ACC112 (cell line): ENCODE data around the gene NUFIP2.

ENCODE experiments used
- H2AFZ ChIP-seq: fragments of 200-600 bp; sonication (generic); one replicate; pipeline ENCODE4 v1.6.0; 2017; ENCODE audit warnings: antibody characterized with exemption, low read length; ENCODE audit not compliant: unreplicated experiment
- H3K27ac ChIP-seq: fragments of 200-600 bp; sonication (generic); 2 replicates; pipeline ENCODE4 v1.5.1; 2014; ENCODE audit warnings: low read depth, mild to moderate bottlenecking, antibody characterized with exemption, low read length, moderate library complexity
- H3K27me3 ChIP-seq: fragments of 200-600 bp; sonication (generic); 2 replicates; pipeline ENCODE4 v1.6.1; 2014; ENCODE audit warnings: mild to moderate bottlenecking, antibody characterized with exemption, low read length, moderate library complexity, mixed read lengths; ENCODE audit not compliant: insufficient read depth
- H3K36me3 ChIP-seq: fragments of 200-600 bp; sonication (generic); 2 replicates; pipeline ENCODE4 v1.6.1; 2016; ENCODE audit warnings: mild to moderate bottlenecking, antibody characterized with exemption, low read length, moderate library complexity, mixed read lengths; ENCODE audit not compliant: insufficient read depth
- H3K4me1 ChIP-seq: fragments of 200-600 bp; sonication (generic); one replicate; pipeline ENCODE4 v1.6.1; 2016; ENCODE audit warnings: low read length, mixed read lengths; ENCODE audit not compliant: insufficient read depth, unreplicated experiment, control insufficient read depth
- H3K4me3 ChIP-seq: fragments of 200-600 bp; sonication (generic); 2 replicates; pipeline ENCODE4 v1.5.1; 2014; ENCODE audit warnings: mild to moderate bottlenecking, low read depth, low read length
- H3K79me2 ChIP-seq: fragments of 200-600 bp; sonication (generic); one replicate; pipeline ENCODE4 v1.6.0; 2016; ENCODE audit warnings: low read length; ENCODE audit not compliant: control insufficient read depth, unreplicated experiment, insufficient read depth

Gene NUFIP2

DNA sequence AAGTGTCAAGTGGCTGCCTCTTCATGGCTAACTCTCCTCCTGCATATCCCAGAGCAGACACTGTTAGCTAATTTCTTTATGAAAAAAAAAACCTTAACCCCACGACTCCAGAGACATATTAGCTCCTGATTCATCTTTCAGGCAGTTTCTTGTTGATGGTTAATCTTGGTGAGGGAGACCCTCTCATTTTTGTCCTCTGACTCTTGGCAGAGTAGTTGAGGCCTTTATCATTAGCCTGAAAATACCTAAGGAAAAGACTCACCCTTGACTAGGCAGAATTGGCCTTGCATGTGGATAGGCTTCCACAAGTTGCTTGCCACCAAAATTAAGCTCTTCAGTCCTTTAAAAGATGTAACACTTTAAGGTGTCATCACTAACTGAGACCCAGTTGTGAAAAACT lies 43.3 kb downstream of the NUFIP2 start:
- H3K36me3 ChIP-seq, result no peaks in the 10 kb centered on the region
- H3K4me3 ChIP-seq, result no peak overlapping the region
- H3K27me3 ChIP-seq, result no peaks in the 10 kb centered on the region
- H3K4me1 ChIP-seq, result peaks cover 61% of the 10 kb centered on the region
- H3K79me2 ChIP-seq, result no peaks in the 10 kb centered on the region
- no peak overlapping the region for H2AFZ ChIP-seq
- H3K27ac ChIP-seq, result peak overlapping the region; percentile 75

DNA sequence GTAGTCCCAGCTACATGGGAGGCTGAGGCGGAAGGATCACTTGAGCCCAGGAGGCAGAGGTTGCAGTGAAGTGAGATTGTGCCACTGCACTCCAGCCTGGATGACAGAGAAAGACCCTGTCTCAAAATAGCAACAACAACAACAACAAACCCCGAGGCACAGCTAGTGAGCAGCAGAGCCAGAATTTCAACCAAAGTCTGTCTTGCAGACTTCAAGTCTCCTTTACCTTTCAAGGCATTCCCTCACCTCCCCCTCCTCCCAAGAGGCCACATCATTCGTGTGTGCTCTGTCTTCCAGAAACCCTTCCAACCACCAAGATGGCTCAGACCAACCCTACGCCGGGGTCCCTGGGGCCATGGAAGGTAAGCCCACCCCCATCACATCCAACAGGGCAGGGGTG lies 45.1 kb downstream of the NUFIP2 start:
- H3K79me2 ChIP-seq, result no peaks in the 10 kb centered on the region
- no peak overlapping the region for H3K4me3 ChIP-seq
- no peaks in the 10 kb centered on the region for H3K27me3 ChIP-seq
- peaks cover 48% of the 10 kb centered on the region for H3K4me1 ChIP-seq
- no peak overlapping the region for H2AFZ ChIP-seq
- no peaks in the 10 kb centered on the region for H3K36me3 ChIP-seq
- no peak overlapping the region for H3K27ac ChIP-seq

DNA sequence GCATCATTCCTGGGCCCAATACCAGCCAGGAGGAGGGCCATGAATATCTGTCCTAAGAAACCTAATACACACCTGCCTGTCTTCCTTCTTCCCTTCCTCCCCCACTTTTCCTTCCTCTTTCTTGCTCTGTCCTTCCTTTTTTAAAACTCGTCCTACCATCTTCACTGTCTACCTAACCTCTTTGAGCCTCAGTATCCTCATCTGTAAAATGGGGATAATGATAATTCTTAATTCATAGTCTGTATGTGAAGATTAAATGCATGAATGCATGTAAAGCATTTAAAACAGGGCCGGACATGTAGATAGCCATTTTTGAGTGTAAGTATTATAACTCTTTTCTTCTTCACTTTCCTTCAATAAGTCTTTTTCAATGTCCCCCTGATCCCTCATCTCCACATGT lies 46.7 kb downstream of the NUFIP2 start:
- Histone ChIP-seq H3K27me3 (no peaks in the 10 kb centered on the region), H3K27ac (no peak overlapping the region), H3K4me3 (no peak overlapping the region), H2AFZ (no peak overlapping the region), H3K4me1 (peaks cover 32% of the 10 kb centered on the region), H3K36me3 (no peaks in the 10 kb centered on the region), H3K79me2 (no peaks in the 10 kb centered on the region)

DNA sequence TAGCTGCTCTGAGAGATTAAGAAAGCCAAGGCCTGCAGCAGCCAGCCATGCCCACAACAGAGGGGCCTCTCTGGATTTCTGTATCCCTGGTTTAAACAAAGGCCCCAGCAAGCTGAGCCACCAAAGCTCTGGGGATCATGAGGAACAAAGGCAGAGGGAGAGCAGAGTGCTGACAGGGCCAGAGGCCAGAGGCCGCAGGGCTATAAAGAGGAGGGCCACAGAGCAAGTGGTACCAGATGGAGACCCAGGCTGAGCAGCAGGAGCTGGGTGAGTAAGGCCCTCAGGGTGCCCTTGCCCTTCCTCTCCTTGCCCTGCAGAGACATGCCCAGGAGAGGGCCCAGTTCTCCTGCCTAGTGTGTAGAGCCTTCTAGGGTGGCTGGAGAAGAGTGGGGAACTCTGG lies 47.3 kb downstream of the NUFIP2 start, which contains the start of gene CRYBA1:
Gene CRYBA1, plus strand, starts transcription at position 232 of the 400 bp plus-strand sequence. Its CDS starts 5 bp downstream, at position 237.
- Histone ChIP-seq H2AFZ (no peak within 1 kb of the TSS), H3K4me1 (peaks cover 30% of the 10 kb centered on the region), H3K4me3 (no peak within 1 kb of the TSS), H3K27me3 (no peaks in the 10 kb centered on the region), H3K79me2 (no peaks in the 10 kb centered on the region), H3K27ac (no peak within 1 kb of the TSS), H3K36me3 (no peaks in the 10 kb centered on the region)

DNA sequence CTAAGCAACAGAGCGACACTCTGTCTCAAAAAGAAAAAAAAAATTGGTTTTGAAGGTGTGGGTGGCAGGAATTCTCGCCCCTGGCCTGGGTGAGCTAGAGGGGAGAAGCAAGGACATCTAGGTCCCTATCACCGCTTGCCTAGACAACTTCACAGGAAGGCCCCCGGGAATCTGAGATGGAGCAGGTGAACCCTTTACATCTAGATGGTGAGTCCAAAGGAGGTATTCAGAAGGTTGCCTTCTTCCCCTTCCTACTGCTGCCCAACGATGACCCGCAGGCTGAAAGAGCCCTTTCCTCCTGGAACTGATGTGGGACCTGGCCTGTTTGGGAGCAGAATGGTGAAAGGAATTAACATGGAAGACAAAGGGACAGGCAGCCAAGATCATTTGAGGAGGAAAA lies 48.5 kb downstream of the NUFIP2 start:
- peaks cover 29% of the 10 kb centered on the region for H3K4me1 ChIP-seq
- H2AFZ ChIP-seq, result no peak overlapping the region
- H3K79me2 ChIP-seq, result no peaks in the 10 kb centered on the region
- H3K27me3 ChIP-seq, result no peaks in the 10 kb centered on the region
- no peaks in the 10 kb centered on the region for H3K36me3 ChIP-seq
- H3K27ac ChIP-seq, result no peak overlapping the region
- no peak overlapping the region for H3K4me3 ChIP-seq

DNA sequence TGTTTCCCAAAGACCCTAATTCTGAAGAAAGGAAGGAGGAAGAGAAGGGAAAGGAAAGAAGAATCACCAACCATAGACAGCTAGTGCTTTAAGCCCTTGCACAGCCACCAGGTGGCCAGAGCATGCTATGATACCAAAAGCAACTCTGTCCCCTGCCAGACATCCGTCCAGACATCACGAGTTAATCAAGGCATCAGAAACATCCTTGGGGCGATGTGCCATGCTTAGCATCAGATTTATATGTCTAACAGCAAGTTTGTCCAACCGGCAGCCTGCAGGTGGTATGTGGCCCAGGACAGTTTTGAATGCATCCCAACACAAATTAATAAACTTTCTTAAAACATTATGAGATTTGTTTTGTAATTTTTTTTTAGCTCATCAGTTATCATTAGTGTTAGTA lies 50.2 kb downstream of the NUFIP2 start:
- no peaks in the 10 kb centered on the region for H3K79me2 ChIP-seq
- no peak overlapping the region for H3K27ac ChIP-seq
- H3K27me3 ChIP-seq, result no peaks in the 10 kb centered on the region
- H3K36me3 ChIP-seq, result no peaks in the 10 kb centered on the region
- no peak overlapping the region for H2AFZ ChIP-seq
- H3K4me1 ChIP-seq, result peaks cover 29% of the 10 kb centered on the region
- H3K4me3 ChIP-seq, result no peak overlapping the region

DNA sequence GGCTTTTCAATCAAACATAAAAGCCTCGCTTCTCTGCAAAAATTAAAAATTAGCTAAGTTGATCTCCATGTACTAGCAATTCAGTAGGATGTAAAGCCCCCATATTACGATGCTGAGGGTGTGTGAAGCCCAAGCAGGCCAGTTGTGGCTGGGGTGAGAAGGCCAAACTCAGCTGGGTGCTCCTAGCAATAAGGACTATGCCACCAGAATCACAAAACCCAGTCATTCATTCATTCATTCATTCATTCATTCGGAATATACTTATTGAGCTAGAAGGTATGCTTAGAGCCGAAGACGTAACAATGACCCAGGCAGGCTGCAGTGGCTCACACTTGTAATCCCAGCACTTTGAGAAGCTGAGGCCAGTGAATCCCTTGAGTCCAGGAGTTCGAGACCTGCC lies 51.2 kb downstream of the NUFIP2 start:
- Histone ChIP-seq H2AFZ (no peak overlapping the region), H3K4me1 (peaks cover 35% of the 10 kb centered on the region), H3K4me3 (no peak overlapping the region), H3K79me2 (no peaks in the 10 kb centered on the region), H3K36me3 (no peaks in the 10 kb centered on the region), H3K27me3 (no peaks in the 10 kb centered on the region), H3K27ac (no peak overlapping the region)

DNA sequence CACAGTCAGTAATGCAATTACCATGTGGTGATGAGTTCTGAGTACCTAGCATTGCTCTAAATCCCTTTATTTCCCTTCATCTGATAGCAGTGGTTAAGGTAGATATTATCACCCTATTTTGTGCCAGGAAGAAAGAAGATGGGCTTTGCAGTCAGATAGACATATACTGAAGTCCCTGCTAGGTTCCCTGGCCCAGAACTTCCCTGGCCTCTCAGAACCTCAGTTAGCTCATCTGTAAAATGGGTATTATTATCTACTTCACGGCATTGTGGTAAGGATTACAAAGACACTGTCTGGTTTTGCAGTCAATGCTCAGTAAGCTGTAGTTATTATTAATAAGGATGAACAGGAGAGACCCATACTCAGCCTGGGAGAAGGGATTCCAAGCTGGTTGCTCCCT lies 51.9 kb downstream of the NUFIP2 start:
- Histone ChIP-seq H3K27ac (peak overlapping the region; percentile 63; the same call in 1 of the 2 replicates), H3K27me3 (no peaks in the 10 kb centered on the region), H3K4me1 (peaks cover 40% of the 10 kb centered on the region)

DNA sequence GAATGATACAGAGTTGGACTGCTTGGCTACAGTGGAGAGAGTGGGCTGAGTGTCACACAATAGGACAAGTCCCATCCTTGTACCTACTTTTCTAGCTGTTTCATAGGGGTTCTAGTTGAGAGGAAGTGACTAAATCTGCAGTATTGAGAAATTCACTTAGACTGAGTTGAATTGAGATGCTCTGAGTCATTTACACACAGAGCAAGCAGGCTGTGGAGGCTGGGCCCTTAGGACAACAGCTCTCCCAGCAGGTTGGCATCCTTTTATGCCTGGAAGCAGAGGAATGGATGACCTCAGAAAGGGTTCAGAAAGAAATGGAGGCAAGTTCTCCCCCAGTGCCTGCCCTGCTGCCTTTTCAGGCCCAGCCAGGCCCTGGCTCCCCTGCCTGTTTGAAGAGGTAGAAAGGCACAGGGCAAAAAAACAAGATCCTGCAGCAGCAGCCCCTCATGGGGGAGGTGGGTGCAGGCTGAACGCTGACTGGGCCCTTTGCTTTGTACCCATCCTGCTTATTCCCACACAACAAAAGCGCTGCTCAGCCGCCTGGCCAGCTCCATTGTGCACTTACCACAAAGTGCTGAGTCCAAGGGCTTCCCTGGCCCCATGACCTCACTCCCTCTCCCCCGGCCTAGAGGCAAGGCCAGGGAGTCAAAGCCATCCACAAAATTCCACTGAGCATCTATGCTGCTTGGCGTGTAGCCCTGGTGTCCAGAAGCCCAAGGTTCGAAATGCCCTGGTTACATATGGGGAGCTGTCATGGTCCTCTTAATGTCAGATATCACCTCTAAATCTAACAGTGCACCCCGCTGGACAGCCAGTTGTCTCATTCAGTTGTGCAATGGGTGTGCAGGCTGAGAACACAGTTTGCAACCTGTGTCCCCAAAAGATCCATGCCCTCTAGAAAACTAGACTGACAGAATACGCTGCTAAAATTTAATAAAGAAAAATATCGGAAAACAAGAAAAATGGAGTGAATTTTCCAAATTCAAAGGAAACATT lies 52.7 kb downstream of the NUFIP2 start:
- peaks cover 33% of the 10 kb centered on the region for H3K4me1 ChIP-seq
- H3K27ac ChIP-seq, result peak overlapping the region; percentile 78
- H3K79me2 ChIP-seq, result no peaks in the 10 kb centered on the region
- H3K27me3 ChIP-seq, result no peaks in the 10 kb centered on the region
- H3K4me3 ChIP-seq, result no peak overlapping the region
- no peaks in the 10 kb centered on the region for H3K36me3 ChIP-seq
- peak overlapping the region; percentile 8 for H2AFZ ChIP-seq

More for the DNA sequence above, 51.9 kb downstream of the NUFIP2 start:
- Histone ChIP-seq H2AFZ (no peak overlapping the region), H3K4me3 (no peak overlapping the region), H3K36me3 (no peaks in the 10 kb centered on the region), H3K79me2 (no peaks in the 10 kb centered on the region)

DNA sequence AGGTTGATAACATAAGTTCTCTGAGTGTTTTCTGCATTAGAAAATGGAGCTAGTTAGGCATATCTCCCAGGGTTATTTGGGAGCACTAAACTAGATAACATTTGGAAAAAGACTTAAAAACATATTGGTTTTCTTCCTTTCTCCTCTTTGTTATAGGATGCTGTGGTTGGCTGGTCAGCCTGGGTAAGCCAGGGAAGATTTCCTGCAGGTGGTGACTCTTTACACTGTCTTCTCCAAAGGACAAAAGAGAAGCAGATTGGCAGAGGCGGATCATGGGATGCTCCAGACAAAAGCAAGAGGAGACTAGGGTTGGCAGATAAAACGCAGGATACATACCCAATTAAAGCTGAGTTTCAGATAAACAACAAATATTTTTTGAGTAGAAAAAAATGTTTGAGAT lies 53.5 kb downstream of the NUFIP2 start:
- Histone ChIP-seq H3K27me3 (no peaks in the 10 kb centered on the region), H3K27ac (peak overlapping the region; percentile 78), H3K36me3 (no peaks in the 10 kb centered on the region), H3K79me2 (no peaks in the 10 kb centered on the region), H2AFZ (peak overlapping the region; percentile 53), H3K4me3 (no peak overlapping the region), H3K4me1 (peaks cover 33% of the 10 kb centered on the region)
